AG09309 (cell line): ENCODE results near the gene IL17REL.

Experiments used
- DNase-seq: peaks from one replicate; pipeline ENCODE4 v3.0.0-alpha.2; 2010; ENCODE audit warnings: low read depth
- H3K4me3 ChIP-seq: 2 replicates; pipeline ENCODE4 v1.5.1; 2011; ENCODE audit warnings: mild to moderate bottlenecking, low read depth, low read length, moderate library complexity; ENCODE audit not compliant: control insufficient read depth
- TF ChIP-seq, protein P1 (sequence below): IDR thresholded peaks from 2 replicates; pipeline ENCODE4 v1.5.1; 2011; ENCODE audit warnings: mild to moderate bottlenecking, low read depth, low read length, inconsistent platforms; ENCODE audit not compliant: insufficient read depth, control insufficient read depth; ENCODE audit errors: missing control alignments

Gene IL17REL

DNA sequence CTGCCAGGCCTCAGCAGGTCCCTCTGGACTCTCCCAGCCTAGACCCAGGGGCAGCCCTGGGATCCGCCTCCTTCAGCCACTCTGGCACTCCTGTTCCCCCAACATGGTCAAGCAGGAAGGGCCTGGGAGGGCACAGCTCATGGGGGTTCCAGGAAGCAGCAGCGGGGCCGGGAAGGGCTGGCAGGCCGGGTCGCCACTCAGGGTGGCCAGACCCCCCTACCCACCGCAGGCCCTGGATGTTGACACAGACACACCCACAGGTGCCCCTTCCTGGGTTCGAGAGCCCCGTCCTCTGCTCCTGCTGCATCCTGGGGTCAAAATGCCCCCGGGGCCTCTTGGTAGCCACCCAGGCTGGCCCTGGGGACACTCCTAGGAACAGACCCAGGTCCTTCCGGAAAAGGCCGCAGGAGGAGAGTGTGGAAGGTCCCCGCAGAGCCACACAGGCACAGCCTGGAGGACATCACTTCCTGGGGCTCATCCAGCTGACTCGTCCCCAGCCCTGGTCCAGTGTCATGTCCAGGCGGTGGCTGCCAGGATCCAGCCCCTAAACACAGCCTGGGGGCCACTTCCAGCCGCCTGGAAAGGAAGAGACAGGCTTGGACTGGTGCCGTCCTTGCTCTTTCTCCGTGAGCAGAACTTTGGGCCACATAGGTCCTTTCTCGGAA lies 58.8 kb downstream of the IL17REL start:
- TF ChIP-seq, protein P1, sequence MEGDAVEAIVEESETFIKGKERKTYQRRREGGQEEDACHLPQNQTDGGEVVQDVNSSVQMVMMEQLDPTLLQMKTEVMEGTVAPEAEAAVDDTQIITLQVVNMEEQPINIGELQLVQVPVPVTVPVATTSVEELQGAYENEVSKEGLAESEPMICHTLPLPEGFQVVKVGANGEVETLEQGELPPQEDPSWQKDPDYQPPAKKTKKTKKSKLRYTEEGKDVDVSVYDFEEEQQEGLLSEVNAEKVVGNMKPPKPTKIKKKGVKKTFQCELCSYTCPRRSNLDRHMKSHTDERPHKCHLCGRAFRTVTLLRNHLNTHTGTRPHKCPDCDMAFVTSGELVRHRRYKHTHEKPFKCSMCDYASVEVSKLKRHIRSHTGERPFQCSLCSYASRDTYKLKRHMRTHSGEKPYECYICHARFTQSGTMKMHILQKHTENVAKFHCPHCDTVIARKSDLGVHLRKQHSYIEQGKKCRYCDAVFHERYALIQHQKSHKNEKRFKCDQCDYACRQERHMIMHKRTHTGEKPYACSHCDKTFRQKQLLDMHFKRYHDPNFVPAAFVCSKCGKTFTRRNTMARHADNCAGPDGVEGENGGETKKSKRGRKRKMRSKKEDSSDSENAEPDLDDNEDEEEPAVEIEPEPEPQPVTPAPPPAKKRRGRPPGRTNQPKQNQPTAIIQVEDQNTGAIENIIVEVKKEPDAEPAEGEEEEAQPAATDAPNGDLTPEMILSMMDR = no peak
- H3K4me3 ChIP-seq = no peak overlapping the region
- no peak for DNase-seq

DNA sequence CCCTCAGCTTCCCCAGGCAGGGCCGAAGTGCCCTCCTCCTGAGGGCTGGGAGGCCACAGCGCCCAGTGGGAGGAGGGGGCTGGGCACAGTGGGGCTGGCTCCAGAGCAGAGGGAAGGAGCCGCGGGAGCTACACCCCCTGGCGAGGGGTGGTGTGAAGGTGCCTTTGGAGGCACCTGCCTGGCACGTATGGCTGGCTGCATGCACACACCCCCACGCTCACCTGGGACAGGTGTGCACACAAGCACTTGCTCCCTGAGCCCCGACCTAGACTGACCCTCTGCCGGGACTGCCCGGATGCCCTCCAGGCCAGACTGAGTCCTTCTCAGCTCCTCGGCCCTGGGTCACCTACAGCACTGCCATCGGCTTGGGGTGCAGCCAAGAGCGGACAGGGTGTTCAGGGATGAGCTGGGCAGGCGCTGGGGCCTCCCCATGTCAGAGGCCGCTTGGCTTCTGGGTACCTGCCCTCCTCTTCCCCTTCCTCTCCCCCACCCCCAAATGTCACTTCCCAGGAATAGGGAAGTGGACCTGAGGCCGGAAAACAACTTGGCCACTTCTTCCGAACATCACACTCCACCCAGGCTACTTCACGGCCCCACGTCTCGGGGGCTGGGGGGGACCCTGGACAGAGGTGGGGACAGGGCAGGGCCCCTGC lies 59.4 kb downstream of the IL17REL start:
- H3K4me3 ChIP-seq = no peak overlapping the region
- TF ChIP-seq, protein P1 = no peak
- DNase-seq = no peak

DNA sequence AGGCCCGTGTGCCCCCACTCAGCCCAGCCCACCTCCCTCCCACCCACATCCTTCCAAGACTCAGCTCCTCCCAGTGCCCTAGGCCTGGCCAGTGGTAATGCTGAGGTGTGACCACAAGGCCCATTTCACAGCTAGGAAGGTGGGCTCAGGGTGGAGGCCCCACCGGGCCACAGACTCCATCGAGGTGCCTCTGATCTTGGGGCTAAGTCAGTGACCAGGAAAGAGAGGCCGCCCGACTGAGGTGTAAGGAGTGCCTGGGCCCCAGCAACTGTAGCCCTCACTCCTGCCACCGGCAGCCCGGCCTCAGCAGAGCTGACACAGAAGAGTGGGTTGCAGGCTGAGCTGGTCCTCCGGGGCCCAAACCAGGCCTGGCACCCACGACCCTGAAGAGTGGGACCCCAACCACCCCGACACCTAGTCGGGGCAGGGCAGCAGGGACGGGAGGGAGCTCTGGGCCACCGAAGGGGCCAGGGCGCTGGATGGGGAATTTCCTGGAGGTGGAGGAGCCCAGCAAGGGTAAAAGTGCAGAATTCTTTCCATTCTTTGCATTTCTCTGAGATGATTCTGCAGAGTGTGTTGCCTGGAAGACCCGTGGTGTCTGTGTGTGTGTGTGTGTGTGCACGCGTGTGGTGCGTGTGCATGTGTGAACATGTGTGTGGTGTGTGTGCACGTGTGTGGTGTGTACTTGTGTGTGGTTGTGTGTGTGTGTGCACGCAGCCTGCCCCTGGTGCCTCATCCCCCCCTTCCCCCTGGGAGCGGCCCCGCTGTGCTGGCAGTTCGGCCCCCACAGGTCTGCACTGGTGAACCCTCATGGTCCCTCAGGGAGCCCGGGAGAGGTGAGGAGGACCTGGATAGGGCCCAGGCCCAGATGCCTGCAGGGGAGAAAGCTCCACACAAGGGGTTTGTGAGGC lies 60.3 kb downstream of the IL17REL start:
- H3K4me3 ChIP-seq = no peak overlapping the region
- no peak for DNase-seq
- TF ChIP-seq, protein P1 = no peak

DNA sequence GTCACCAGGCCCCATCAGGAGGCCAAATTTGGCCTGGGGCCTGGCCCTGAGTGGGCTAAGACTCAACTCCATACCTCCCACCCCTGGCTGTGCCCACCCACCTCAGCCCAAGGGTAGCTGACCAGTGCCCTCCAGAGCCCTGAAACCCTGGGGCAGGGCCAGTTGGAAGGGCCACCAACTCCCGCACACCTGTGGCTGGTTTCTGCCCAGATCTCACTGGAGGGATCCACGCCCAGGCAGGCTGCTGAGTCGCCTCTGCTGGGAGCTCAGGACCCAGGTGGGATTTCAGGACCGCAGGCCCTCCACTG lies 60.9 kb downstream of the IL17REL start:
- no peak overlapping the region for H3K4me3 ChIP-seq
- TF ChIP-seq, protein P1 = no peak
- no peak for DNase-seq

DNA sequence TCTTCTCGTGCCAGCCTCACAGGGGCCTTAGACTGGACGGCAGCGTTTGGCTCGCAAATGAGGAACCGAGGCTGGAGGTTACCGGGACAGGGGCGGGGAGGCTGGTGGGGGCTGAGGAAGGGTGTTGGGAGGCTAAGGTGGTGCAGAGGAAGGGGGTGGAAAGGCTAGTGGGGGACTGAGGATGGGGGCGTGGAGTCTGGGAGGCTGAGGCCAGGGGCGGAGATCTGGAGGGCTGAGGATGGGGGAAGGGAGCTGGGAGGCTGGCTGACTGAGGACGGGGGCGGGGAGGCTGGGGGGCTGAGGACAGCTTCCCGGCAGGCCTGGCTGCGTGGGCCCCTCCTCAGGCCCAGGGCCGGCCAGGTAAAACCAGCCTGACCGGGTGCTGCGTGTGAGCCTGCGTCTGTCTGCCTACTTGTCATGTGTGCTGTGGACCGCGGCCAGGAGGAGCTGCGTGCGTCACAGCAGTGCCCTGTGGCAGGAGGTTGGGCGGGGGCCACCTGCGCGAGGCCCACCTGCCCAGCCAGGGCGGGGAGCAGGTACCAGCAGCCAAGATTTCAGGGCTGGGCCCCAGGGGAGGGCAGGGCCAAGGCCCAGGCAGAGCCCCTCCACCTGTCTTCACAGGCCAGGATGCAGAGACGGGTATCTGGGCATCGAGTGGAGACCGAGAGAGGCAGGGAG lies 61.4 kb downstream of the IL17REL start:
- no peak overlapping the region for H3K4me3 ChIP-seq
- DNase-seq = no peak
- TF ChIP-seq, protein P1 = no peak

DNA sequence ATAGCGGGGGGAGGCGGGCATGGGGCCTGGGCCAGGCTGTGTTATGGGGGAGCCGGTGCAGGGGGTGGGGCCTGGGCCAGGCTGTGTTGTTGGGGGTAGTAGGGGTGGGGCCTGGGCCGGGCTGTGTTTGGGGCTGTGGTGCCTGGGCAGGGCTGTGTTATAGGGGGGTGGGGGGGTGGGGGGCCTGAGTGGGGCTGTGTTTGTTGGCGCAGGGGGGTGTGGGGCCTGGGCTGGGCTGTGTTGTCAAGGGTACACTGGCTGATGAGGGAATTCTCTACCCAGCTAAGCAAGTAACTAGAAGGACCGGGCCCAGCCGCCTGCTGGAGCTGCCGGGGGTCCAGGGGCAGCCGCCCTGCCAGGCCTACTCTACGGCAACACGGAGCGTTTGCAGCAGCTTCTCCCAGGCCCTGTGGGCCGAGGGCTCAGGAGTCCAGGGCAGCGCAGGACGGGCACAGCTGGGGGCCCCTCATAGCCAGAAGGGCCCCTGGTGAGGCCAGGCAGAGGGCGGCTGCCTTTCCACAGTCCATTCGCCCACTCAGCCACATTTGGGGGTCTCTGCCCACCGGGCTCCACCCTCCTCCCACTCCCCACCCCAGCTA lies 62.1 kb downstream of the IL17REL start:
- TF ChIP-seq, protein P1 = no peak
- DNase-seq = no peak

More for the DNA sequence above, 62.1 kb downstream of the IL17REL start:
- no peak overlapping the region for H3K4me3 ChIP-seq
